GM23338 (cell line): ENCODE results near the gene PDSS1. TPM values are rescaled to one million over a fixed set of nuclear protein-coding genes. Genes with fewer than 3 reads are reported as not detected.

ENCODE experiments used
- ATAC-seq: fragments of 200-7000 bp; cut with Tn5 transposase; 3 replicates; pipeline ENCODE4 v1.9.1; 2020
- DNase-seq: peaks from one replicate; pipeline ENCODE4 v3.0.0-alpha.2; 2015; ENCODE audit warnings: low spot score
- H2AFZ ChIP-seq: fragments of 200-600 bp; sonication (generic); 2 replicates; pipeline ENCODE4 v1.8.0; 2016; ENCODE audit warnings: antibody characterized with exemption, mild to moderate bottlenecking, moderate library complexity
- H3F3A ChIP-seq: fragments of 200-600 bp; sonication (generic); replicated peaks from 2 replicates; pipeline ENCODE4 v1.8.0; 2017; ENCODE audit warnings: antibody characterized with exemption, mixed run types, low read depth
- H3K27ac ChIP-seq: fragments of 200-600 bp; sonication (generic); 2 replicates; pipeline ENCODE4 v1.6.1; 2016; ENCODE audit warnings: low read depth
- H3K27me3 ChIP-seq: fragments of 200-600 bp; sonication (generic); 2 replicates; pipeline ENCODE4 v1.8.0; 2016; ENCODE audit warnings: mild to moderate bottlenecking, mixed run types, moderate library complexity; ENCODE audit not compliant: insufficient read depth
- H3K36me3 ChIP-seq: fragments of 200-600 bp; sonication (generic); 2 replicates; pipeline ENCODE4 v1.8.0; 2016; ENCODE audit warnings: mild to moderate bottlenecking; ENCODE audit not compliant: insufficient read depth
- H3K4me1 ChIP-seq: fragments of 200-600 bp; sonication (generic); 2 replicates; pipeline ENCODE4 v1.8.0; 2016; ENCODE audit warnings: mild to moderate bottlenecking, moderate library complexity; ENCODE audit not compliant: insufficient read depth
- H3K4me2 ChIP-seq: fragments of 200-600 bp; sonication (generic); 2 replicates; pipeline ENCODE4 v1.7.1; 2017; ENCODE audit warnings: mixed run types
- H3K4me3 ChIP-seq: fragments of 200-600 bp; sonication (generic); 2 replicates; pipeline ENCODE4 v1.6.1; 2016; ENCODE audit warnings: mixed run types
- H3K79me2 ChIP-seq: fragments of 200-600 bp; sonication (generic); replicated peaks from 2 replicates; pipeline ENCODE4 v1.8.0; 2017; ENCODE audit warnings: mild to moderate bottlenecking; ENCODE audit not compliant: insufficient read depth
- H3K9me2 ChIP-seq: fragments of 200-600 bp; sonication (generic); 2 replicates; pipeline ENCODE4 v1.8.0; 2017; ENCODE audit not compliant: insufficient read depth
- H4K20me1 ChIP-seq: fragments of 200-600 bp; sonication (generic); replicated peaks from 2 replicates; pipeline ENCODE4 v1.8.0; 2017; ENCODE audit warnings: mild to moderate bottlenecking; ENCODE audit not compliant: insufficient read depth
- H3K27ac Mint-ChIP-seq: 2 replicates; pipeline ENCODE4 v1.8.0; 2020; ENCODE audit warnings: inconsistent platforms, mild to moderate bottlenecking, moderate library complexity, mixed read lengths
- H3K27me3 Mint-ChIP-seq: 3 replicates; pipeline ENCODE4 v1.8.0; 2022; ENCODE audit warnings: low read depth, mild to moderate bottlenecking, moderate library complexity, mixed read lengths, inconsistent platforms; ENCODE audit not compliant: insufficient read depth, poor library complexity
- H3K36me3 Mint-ChIP-seq: 3 replicates; pipeline ENCODE4 v1.8.0; 2021; ENCODE audit warnings: low read depth, mild to moderate bottlenecking, inconsistent platforms, moderate library complexity, mixed read lengths
- H3K4me1 Mint-ChIP-seq: 3 replicates; pipeline ENCODE4 v1.8.0; 2020; ENCODE audit warnings: mild to moderate bottlenecking, inconsistent platforms, mixed read lengths
- H3K4me3 Mint-ChIP-seq: 3 replicates; pipeline ENCODE4 v1.8.0; 2021; ENCODE audit warnings: moderate library complexity, mild to moderate bottlenecking, inconsistent platforms, mixed read lengths
- H3K9me3 Mint-ChIP-seq: 3 replicates; pipeline ENCODE4 v1.8.0; 2020; ENCODE audit warnings: moderate library complexity, mild to moderate bottlenecking, inconsistent platforms, mixed read lengths
- CREB1 ChIP-seq: fragments of 250-450 bp; sonication (Bioruptor Pico); IDR thresholded peaks from 2 replicates; pipeline ENCODE4 v1.5.0; 2020; ENCODE audit warnings: low read depth, mild to moderate bottlenecking, moderate library complexity
- EZH2 ChIP-seq: fragments of 200-600 bp; sonication (generic); IDR thresholded peaks from one replicate; pipeline ENCODE4 v1.8.0; 2017; ENCODE audit warnings: antibody characterized with exemption, mild to moderate bottlenecking, low read depth; ENCODE audit not compliant: unreplicated experiment
- EZH2phosphoT487 ChIP-seq: fragments of 200-600 bp; sonication (generic); IDR thresholded peaks from one replicate; pipeline ENCODE4 v1.8.1; 2018; ENCODE audit warnings: antibody characterized with exemption; ENCODE audit not compliant: unreplicated experiment
- JUNB ChIP-seq: IDR thresholded peaks from one replicate; pipeline ENCODE4 v1.6.1; 2016; ENCODE audit warnings: antibody characterized with exemption; ENCODE audit not compliant: unreplicated experiment
- NANOG ChIP-seq: IDR thresholded peaks from 2 replicates; pipeline ENCODE4 v1.6.1; 2016; ENCODE audit warnings: antibody characterized with exemption, borderline replicate concordance
- POLR2AphosphoS5 ChIP-seq: IDR thresholded peaks from 2 replicates; pipeline ENCODE4 v1.6.1; 2016; ENCODE audit warnings: antibody characterized with exemption, low read depth
- STAT1 ChIP-seq: IDR thresholded peaks from one replicate; pipeline ENCODE4 v1.6.1; 2016; ENCODE audit warnings: antibody characterized with exemption; ENCODE audit not compliant: unreplicated experiment
- ZNF114 ChIP-seq: fragments of 250-450 bp; sonication (Bioruptor Pico); IDR thresholded peaks from 2 replicates; pipeline ENCODE4 v1.5.0; 2020; ENCODE audit warnings: mild to moderate bottlenecking, moderate library complexity
- ZNF331 ChIP-seq: fragments of 250-450 bp; sonication (Bioruptor Pico); IDR thresholded peaks from 2 replicates; pipeline ENCODE4 v1.5.0; 2020; ENCODE audit warnings: low read depth, mild to moderate bottlenecking, moderate library complexity
- polyA plus RNA-seq: library from polyadenylated mRNA; unstranded; fragments of >200 nt; fragmentation: Nextera tagmentation; extraction: Ambion mirVana; gene quantifications from 2 replicates; pipeline ENCODE4 v1.2.1, GENCODE V29; 2016
- total RNA-seq: library from RNA; depleted of rRNA; stranded (reverse); fragments of >200 nt; shearing (Covaris generic); gene quantifications from 2 replicates; pipeline ENCODE4 v1.2.3, GENCODE V29; 2014
- TF ChIP-seq, protein P1 (sequence below), 2 experiments: fragments of 200-600 bp in 1 of 2; sonication (generic) in 1 of 2; conservative IDR thresholded peaks; 2 replicates each; pipeline versions ENCODE4 v1.5.1 to v1.6.1; 2016 to 2017; ENCODE audit warnings: antibody characterized with exemption in 2 of 2, low read depth in 2 of 2, mild to moderate bottlenecking in 2 of 2, moderate library complexity in 1 of 2
- TF ChIP-seq, protein P2 (sequence below): IDR thresholded peaks from 2 replicates; pipeline ENCODE4 v1.6.1; 2016; ENCODE audit warnings: antibody characterized with exemption
- TF ChIP-seq, protein P3 (sequence below): IDR thresholded peaks from one replicate; pipeline ENCODE4 v1.6.1; 2018; ENCODE audit warnings: antibody characterized with exemption; ENCODE audit not compliant: unreplicated experiment

Gene PDSS1
- total and polyA plus RNA-seq, 2 experiments from 2014 or later = 21.5 to 26.2 TPM

DNA sequence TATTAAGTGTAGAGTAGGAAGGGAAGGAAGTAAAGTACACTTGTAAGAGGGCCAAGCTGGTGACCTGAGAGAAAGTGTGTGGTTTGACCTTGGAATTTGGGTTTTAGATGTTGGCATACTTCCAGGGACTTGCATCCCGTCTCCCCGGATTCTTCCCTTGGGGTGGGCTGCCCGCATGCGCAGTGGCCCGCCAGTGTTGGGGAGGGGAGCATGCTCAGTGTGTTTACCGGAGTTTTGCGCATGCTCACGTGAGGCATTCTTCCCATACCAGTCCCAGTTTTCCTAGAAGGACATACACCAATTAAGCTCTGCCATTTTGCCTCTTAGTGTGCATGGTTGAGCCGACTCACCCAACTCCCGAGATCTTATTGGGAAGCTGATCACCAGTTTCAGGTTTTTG, 9.4 kb downstream of the PDSS1 start (continued):
- TF ChIP-seq EZH2 (no peak), STAT1 (no peak), POLR2AphosphoS5 (no peak)

DNA sequence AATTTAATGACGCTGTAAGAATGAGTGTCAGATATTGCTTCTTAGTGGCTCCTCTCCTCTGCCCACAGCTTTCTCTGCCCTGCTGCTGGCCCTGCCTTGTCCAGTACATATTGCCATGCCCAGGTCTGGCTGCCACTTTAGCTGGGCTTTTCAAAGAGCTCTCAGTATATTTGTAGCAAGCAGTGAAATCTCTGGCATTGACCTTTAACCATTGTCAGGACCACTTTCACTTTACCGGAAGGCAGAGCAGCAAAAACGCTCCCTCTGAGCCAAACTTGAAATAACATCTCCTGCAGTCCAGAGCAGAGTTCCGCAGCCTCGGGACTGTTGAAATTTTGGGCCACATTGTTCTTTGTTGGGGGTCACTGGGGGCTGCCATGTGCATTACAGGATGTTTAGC, 13.8 kb downstream of the PDSS1 start:
- Histone ChIP-seq H3K4me2 (no peak overlapping the region), H3K9me2 (no peaks in the 10 kb centered on the region), H3F3A (no peaks in the 10 kb centered on the region), H2AFZ (no peak overlapping the region), H3K27ac (no peak overlapping the region), H3K4me1 (no peaks in the 10 kb centered on the region), H3K4me3 (no peak overlapping the region), H3K79me2 (no peaks in the 10 kb centered on the region), H3K27me3 (no peaks in the 10 kb centered on the region), H4K20me1 (no peaks in the 10 kb centered on the region; the same call in 1 of the 2 replicates), H3K36me3 (peaks cover 3% of the 10 kb centered on the region; the same call in 1 of the 2 replicates)
- Mint-ChIP-seq H3K4me3 (no peak overlapping the region), H3K36me3 (peaks cover 58% of the 10 kb centered on the region), H3K27ac (no peak overlapping the region), H3K27me3 (peaks cover 2% of the 10 kb centered on the region), H3K9me3 (no peaks in the 10 kb centered on the region), H3K4me1 (no peaks in the 10 kb centered on the region; the same call in 2 of the 3 replicates)
- DNase-seq = no peak
- ATAC-seq = no peak
- TF ChIP-seq, protein P1, sequence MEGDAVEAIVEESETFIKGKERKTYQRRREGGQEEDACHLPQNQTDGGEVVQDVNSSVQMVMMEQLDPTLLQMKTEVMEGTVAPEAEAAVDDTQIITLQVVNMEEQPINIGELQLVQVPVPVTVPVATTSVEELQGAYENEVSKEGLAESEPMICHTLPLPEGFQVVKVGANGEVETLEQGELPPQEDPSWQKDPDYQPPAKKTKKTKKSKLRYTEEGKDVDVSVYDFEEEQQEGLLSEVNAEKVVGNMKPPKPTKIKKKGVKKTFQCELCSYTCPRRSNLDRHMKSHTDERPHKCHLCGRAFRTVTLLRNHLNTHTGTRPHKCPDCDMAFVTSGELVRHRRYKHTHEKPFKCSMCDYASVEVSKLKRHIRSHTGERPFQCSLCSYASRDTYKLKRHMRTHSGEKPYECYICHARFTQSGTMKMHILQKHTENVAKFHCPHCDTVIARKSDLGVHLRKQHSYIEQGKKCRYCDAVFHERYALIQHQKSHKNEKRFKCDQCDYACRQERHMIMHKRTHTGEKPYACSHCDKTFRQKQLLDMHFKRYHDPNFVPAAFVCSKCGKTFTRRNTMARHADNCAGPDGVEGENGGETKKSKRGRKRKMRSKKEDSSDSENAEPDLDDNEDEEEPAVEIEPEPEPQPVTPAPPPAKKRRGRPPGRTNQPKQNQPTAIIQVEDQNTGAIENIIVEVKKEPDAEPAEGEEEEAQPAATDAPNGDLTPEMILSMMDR (conservative IDR thresholded peaks at IDR 0.05; ENCODE audit: low read depth in 2 of 2) = no peak
- TF ChIP-seq CREB1 (CRISPR knock-in tag) (no peak), POLR2AphosphoS5 (no peak), ZNF114 (CRISPR knock-in tag) (no peak), STAT1 (no peak), EZH2phosphoT487 (no peak), JUNB (no peak)
- TF ChIP-seq, protein P2, sequence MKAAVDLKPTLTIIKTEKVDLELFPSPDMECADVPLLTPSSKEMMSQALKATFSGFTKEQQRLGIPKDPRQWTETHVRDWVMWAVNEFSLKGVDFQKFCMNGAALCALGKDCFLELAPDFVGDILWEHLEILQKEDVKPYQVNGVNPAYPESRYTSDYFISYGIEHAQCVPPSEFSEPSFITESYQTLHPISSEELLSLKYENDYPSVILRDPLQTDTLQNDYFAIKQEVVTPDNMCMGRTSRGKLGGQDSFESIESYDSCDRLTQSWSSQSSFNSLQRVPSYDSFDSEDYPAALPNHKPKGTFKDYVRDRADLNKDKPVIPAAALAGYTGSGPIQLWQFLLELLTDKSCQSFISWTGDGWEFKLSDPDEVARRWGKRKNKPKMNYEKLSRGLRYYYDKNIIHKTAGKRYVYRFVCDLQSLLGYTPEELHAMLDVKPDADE = no peak

DNA sequence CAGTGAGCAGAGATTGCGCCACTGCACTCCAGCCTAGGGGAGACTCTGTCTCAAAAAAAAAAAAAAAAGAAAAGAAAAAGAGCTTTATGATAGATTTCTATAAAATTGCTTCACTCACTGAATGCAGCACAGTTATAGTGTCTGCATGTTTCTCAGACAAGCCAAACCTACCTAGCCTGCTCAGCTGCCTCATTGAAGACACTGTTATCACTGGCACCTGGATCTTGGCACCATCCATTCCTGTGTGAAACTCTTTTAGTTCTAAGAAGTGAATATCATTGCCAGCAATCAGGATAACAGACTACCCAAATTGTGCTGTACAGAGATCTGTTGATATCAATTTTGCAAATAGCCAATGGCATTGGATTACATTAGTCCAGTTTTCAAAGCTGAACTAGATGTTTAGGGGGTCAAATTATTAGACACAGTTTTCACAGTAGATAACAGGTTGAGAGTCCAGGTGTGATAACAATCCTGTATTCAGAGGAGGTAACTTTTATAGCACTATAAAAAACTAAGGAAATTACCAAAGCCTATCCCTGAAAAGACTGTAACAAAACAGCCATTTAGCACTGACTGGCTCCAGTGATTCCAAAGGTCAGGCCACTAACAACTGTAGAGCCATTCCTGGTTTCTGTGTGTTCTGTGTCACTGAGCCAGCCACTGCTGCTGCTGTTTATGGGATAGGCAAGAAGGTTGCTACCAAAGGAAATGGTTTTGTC, 17.1 kb downstream of the PDSS1 start:
- H3K4me2 ChIP-seq = no peak overlapping the region
- DNase-seq (no peak), ATAC-seq (no peak)
- H3K4me1 Mint-ChIP-seq = no peaks in the 10 kb centered on the region
- no peaks in the 10 kb centered on the region; the same call in 1 of the 2 replicates for H4K20me1 ChIP-seq
- H3K36me3 Mint-ChIP-seq = peaks cover 46% of the 10 kb centered on the region
- no peaks in the 10 kb centered on the region for H3F3A ChIP-seq
- peaks cover 2% of the 10 kb centered on the region for H3K27me3 Mint-ChIP-seq
- peaks cover 8% of the 10 kb centered on the region; the same call in 1 of the 2 replicates for H3K36me3 ChIP-seq
- no peaks in the 10 kb centered on the region for H3K4me1 ChIP-seq
- H3K79me2 ChIP-seq = no peaks in the 10 kb centered on the region
- H3K27ac ChIP-seq = no peak overlapping the region
- H3K9me3 Mint-ChIP-seq = no peaks in the 10 kb centered on the region
- no peak overlapping the region for H2AFZ ChIP-seq
- H3K9me2 ChIP-seq = no peaks in the 10 kb centered on the region
- H3K27me3 ChIP-seq = no peaks in the 10 kb centered on the region
- no peak overlapping the region for H3K27ac Mint-ChIP-seq
- H3K4me3 Mint-ChIP-seq = no peak overlapping the region
- H3K4me3 ChIP-seq = no peak overlapping the region
- no peak for TF ChIP-seq ZNF114 (CRISPR knock-in tag)
- TF ChIP-seq STAT1 = no peak
- TF ChIP-seq, protein P3, sequence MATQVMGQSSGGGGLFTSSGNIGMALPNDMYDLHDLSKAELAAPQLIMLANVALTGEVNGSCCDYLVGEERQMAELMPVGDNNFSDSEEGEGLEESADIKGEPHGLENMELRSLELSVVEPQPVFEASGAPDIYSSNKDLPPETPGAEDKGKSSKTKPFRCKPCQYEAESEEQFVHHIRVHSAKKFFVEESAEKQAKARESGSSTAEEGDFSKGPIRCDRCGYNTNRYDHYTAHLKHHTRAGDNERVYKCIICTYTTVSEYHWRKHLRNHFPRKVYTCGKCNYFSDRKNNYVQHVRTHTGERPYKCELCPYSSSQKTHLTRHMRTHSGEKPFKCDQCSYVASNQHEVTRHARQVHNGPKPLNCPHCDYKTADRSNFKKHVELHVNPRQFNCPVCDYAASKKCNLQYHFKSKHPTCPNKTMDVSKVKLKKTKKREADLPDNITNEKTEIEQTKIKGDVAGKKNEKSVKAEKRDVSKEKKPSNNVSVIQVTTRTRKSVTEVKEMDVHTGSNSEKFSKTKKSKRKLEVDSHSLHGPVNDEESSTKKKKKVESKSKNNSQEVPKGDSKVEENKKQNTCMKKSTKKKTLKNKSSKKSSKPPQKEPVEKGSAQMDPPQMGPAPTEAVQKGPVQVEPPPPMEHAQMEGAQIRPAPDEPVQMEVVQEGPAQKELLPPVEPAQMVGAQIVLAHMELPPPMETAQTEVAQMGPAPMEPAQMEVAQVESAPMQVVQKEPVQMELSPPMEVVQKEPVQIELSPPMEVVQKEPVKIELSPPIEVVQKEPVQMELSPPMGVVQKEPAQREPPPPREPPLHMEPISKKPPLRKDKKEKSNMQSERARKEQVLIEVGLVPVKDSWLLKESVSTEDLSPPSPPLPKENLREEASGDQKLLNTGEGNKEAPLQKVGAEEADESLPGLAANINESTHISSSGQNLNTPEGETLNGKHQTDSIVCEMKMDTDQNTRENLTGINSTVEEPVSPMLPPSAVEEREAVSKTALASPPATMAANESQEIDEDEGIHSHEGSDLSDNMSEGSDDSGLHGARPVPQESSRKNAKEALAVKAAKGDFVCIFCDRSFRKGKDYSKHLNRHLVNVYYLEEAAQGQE = no peak
- TF ChIP-seq POLR2AphosphoS5 = no peak
- no peak for TF ChIP-seq CREB1 (CRISPR knock-in tag)
- TF ChIP-seq EZH2phosphoT487 = no peak
- TF ChIP-seq, protein P1 (conservative IDR thresholded peaks at IDR 0.05; ENCODE audit: low read depth in 2 of 2) = no peak
- no peak for TF ChIP-seq JUNB
- TF ChIP-seq EZH2 = no peak
- TF ChIP-seq NANOG = no peak
- TF ChIP-seq ZNF331 (CRISPR knock-in tag) = no peak
